ENCODE measurements around the gene MEF2D. TPM values are rescaled to one million over a fixed set of nuclear protein-coding genes. Genes with fewer than 3 reads are reported as not detected.

MEF2D gene
- total RNA-seq, 3 donors from 2014 or later = 56.8 to 103 (median 61.9) TPM

- intact Hi-C loops (cut with DNase I, micrococcal nuclease) = no loop called here
- H3K9me3 ChIP-seq = no peaks in the 10 kb centered on the region
- ATAC-seq (peak; percentile 34), DNase-seq (no peak)
- H3K4me1 ChIP-seq (ENCODE audit: low read depth) = peaks cover 16% of the 10 kb centered on the region
- H3K4me3 ChIP-seq = no peak overlapping the region
- TF ChIP-seq, protein P1, sequence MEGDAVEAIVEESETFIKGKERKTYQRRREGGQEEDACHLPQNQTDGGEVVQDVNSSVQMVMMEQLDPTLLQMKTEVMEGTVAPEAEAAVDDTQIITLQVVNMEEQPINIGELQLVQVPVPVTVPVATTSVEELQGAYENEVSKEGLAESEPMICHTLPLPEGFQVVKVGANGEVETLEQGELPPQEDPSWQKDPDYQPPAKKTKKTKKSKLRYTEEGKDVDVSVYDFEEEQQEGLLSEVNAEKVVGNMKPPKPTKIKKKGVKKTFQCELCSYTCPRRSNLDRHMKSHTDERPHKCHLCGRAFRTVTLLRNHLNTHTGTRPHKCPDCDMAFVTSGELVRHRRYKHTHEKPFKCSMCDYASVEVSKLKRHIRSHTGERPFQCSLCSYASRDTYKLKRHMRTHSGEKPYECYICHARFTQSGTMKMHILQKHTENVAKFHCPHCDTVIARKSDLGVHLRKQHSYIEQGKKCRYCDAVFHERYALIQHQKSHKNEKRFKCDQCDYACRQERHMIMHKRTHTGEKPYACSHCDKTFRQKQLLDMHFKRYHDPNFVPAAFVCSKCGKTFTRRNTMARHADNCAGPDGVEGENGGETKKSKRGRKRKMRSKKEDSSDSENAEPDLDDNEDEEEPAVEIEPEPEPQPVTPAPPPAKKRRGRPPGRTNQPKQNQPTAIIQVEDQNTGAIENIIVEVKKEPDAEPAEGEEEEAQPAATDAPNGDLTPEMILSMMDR (IDR thresholded peaks at IDR 0.05) = no peak
- no peaks in the 10 kb centered on the region for H3K36me3 ChIP-seq (ENCODE audit: low read depth)
Observed at GRCh38 chr1:156436141-156437036, 64.2 kb downstream of the MEF2D start.

GRCh38 chr1:156435545-156436140 lies 64.9 kb downstream of the MEF2D start:
- H3K36me3 ChIP-seq (ENCODE audit: low read depth) = no peaks in the 10 kb centered on the region
- H3K4me3 ChIP-seq = no peak overlapping the region
- H3K9me3 ChIP-seq = no peaks in the 10 kb centered on the region
- ATAC-seq = peak; percentile 30
- peaks cover 16% of the 10 kb centered on the region for H3K4me1 ChIP-seq (ENCODE audit: low read depth)
- TF ChIP-seq, protein P1 (IDR thresholded peaks at IDR 0.05) = no peak
- no peak for DNase-seq
- intact Hi-C loops (cut with DNase I, micrococcal nuclease) = no loop called here

DNA sequence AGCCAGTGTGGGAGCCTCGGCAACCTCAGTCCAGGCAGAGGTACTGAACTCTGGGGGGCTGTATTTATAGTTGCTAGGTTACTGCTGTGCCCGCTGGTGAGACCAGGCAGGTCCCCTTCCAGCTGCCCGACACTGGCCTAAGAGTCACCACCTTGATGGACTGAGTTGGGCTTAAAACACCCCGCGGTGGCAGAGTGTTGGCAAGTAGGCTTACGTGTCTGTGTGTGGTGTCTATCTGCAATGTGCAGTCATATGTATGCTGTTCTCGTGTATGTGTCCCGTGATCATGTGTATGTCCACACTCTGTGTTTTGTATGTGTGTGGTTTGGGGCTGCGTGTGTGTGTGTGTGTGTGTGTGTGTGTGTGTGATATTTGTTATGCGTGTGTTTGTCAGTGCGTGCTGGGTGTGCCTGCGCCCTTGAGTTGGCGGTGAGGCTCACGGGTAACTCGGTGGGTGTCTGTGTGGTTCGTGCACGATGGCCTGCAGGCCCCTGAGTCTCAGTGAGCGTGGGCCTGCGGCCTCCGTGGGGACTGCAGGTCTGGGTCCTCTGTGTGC lies 65.5 kb downstream of the MEF2D start:
- intact Hi-C loops (cut with DNase I, micrococcal nuclease) = no loop called here
- no peaks in the 10 kb centered on the region for H3K36me3 ChIP-seq (ENCODE audit: low read depth)
- H3K4me1 ChIP-seq (ENCODE audit: low read depth) = peaks cover 16% of the 10 kb centered on the region
- peak; percentile 16 for ATAC-seq
- H3K9me3 ChIP-seq = no peaks in the 10 kb centered on the region
- TF ChIP-seq, protein P1 (IDR thresholded peaks at IDR 0.05) = no peak
- no peak overlapping the region for H3K4me3 ChIP-seq
- no peak for DNase-seq

- Histone ChIP-seq H3K4me3 (no peak overlapping the region), H3K4me1 (ENCODE audit: low read depth) (peaks cover 16% of the 10 kb centered on the region), H3K9me3 (no peaks in the 10 kb centered on the region), H3K36me3 (ENCODE audit: low read depth) (no peaks in the 10 kb centered on the region)
- no peak for DNase-seq
- intact Hi-C loops (cut with DNase I, micrococcal nuclease) = no loop called here
- TF ChIP-seq, protein P1 (IDR thresholded peaks at IDR 0.05) = no peak
- ATAC-seq = no peak
Observed at GRCh38 chr1:156433602-156434001, 67.0 kb downstream of the MEF2D start.

GRCh38 chr1:156433032-156433431 lies 67.5 kb downstream of the MEF2D start:
- ATAC-seq (no peak), DNase-seq (no peak)
- TF ChIP-seq, protein P1 (IDR thresholded peaks at IDR 0.05) = no peak
- intact Hi-C loops (cut with DNase I, micrococcal nuclease) = no loop called here
- no peak overlapping the region for H3K4me3 ChIP-seq
- H3K4me1 ChIP-seq (ENCODE audit: low read depth) = peaks cover 16% of the 10 kb centered on the region
- no peaks in the 10 kb centered on the region for H3K36me3 ChIP-seq (ENCODE audit: low read depth)
- H3K9me3 ChIP-seq = no peaks in the 10 kb centered on the region
